Neural crest cell (in vitro differentiated cells): ENCODE measurements around the gene PLA2R1. TPM values are rescaled to one million over a fixed set of nuclear protein-coding genes. Genes with fewer than 3 reads are reported as not detected.

Experiments
- DNase-seq: peaks from one replicate; pipeline ENCODE4 v3.0.0; 2021; ENCODE audit warnings: low read depth, mixed read lengths, low spot score
- H3K27ac Mint-ChIP-seq: one replicate; pipeline ENCODE4 v1.8.0; 2021; ENCODE audit warnings: mild to moderate bottlenecking, mixed read lengths; ENCODE audit not compliant: unreplicated experiment
- H3K27me3 Mint-ChIP-seq: 2 replicates; pipeline ENCODE4 v1.8.0; 2021; ENCODE audit warnings: low read depth, mild to moderate bottlenecking, mixed read lengths
- H3K36me3 Mint-ChIP-seq: 2 replicates; pipeline ENCODE4 v1.8.0; 2021; ENCODE audit warnings: low read depth, mild to moderate bottlenecking, mixed read lengths
- H3K4me1 Mint-ChIP-seq: 2 replicates; pipeline ENCODE4 v1.8.0; 2021; ENCODE audit warnings: mixed read lengths
- H3K4me3 Mint-ChIP-seq: one replicate; pipeline ENCODE4 v1.8.0; 2021; ENCODE audit warnings: mild to moderate bottlenecking, mixed read lengths
- H3K9me3 Mint-ChIP-seq: 2 replicates; pipeline ENCODE4 v1.8.0; 2021; ENCODE audit warnings: mixed read lengths
- total RNA-seq: library from RNA; stranded (reverse); gene quantifications from 2 replicates; pipeline ENCODE4 v1.2.1, GENCODE V29; 2021
- TF ChIP-seq, protein P1 (sequence below): fragments of 200-600 bp; sonication (generic); conservative IDR thresholded peaks from 2 replicates; pipeline ENCODE4 v1.5.0; 2021; ENCODE audit warnings: antibody characterized with exemption, mild to moderate bottlenecking

PLA2R1 gene
- total RNA-seq, 1 donor from 2014 or later = 0.09 TPM

- TF ChIP-seq, protein P1, sequence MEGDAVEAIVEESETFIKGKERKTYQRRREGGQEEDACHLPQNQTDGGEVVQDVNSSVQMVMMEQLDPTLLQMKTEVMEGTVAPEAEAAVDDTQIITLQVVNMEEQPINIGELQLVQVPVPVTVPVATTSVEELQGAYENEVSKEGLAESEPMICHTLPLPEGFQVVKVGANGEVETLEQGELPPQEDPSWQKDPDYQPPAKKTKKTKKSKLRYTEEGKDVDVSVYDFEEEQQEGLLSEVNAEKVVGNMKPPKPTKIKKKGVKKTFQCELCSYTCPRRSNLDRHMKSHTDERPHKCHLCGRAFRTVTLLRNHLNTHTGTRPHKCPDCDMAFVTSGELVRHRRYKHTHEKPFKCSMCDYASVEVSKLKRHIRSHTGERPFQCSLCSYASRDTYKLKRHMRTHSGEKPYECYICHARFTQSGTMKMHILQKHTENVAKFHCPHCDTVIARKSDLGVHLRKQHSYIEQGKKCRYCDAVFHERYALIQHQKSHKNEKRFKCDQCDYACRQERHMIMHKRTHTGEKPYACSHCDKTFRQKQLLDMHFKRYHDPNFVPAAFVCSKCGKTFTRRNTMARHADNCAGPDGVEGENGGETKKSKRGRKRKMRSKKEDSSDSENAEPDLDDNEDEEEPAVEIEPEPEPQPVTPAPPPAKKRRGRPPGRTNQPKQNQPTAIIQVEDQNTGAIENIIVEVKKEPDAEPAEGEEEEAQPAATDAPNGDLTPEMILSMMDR = no peak
- no peaks in the 10 kb centered on the region for H3K9me3 Mint-ChIP-seq
- H3K4me3 Mint-ChIP-seq = no peak overlapping the region
- no peaks in the 10 kb centered on the region for H3K36me3 Mint-ChIP-seq
- no peak for DNase-seq
- no peaks in the 10 kb centered on the region for H3K4me1 Mint-ChIP-seq
- no peak overlapping the region for H3K27ac Mint-ChIP-seq
- H3K27me3 Mint-ChIP-seq = no peaks in the 10 kb centered on the region
Observed at GRCh38 chr2:160033732-160034392, 28.6 kb downstream of the PLA2R1 start.

DNA sequence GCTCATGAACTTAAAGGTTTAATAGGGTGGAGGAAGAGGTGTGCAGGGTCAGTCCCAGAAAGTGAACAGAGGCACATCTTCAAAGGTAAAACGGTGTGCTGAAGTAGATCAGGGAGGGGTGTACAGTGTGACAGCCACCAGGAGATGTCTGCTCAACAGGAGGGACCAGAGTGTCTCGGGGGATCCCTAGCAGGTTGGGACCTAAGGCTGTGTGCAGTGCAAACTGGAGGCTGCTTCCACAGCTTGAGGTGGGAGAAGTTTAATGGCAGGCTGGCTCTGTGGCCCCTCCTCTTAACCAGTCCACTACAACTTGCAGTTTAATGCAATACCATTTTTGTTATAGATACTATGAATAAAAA, 33.2 kb downstream of the PLA2R1 start:
- TF ChIP-seq, protein P1 = no peak
- DNase-seq = no peak
- Mint-ChIP-seq H3K9me3 (no peaks in the 10 kb centered on the region), H3K36me3 (no peaks in the 10 kb centered on the region), H3K4me1 (no peaks in the 10 kb centered on the region), H3K27ac (no peak overlapping the region), H3K27me3 (no peaks in the 10 kb centered on the region), H3K4me3 (no peak overlapping the region)

DNA sequence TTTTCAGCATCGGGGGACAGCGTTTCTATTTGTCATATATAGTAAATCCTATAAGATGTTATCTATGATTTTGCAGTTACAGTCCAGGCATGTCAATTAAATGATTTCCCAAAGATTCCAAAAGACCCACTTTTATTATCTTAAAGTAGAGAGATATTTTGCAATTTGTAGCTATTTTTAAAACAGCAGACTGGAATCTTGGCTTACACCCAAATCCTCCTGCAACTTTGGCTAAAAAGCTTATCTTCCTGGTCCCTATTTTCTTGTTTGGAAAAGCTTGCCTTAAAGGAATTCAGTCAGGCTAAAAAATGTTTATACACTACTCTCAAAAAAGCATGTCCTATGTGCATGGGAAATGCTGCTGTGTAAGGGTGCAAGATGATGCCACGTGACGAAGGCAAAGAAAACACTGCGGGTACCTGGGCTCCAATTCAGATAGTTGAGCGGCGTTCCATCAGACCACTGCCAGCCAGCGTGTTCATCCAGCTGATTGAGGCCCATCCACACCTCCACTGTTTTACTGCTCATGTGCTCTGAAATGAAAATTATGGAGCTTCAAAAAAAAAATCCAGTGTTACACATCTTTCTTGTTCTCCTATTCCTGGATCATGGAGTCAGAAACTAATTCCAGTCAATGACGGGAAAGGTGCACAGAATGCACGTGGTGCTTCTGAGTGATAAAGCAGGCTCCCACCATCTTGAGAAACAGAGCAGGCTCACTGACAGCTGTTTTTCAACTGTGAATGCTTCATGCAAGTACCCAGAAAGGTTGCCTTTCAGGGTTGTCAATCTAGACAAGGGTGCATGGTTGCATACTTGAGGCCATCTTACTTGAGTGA, 33.8 kb downstream of the PLA2R1 start:
- TF ChIP-seq, protein P1 = no peak
- no peaks in the 10 kb centered on the region for H3K9me3 Mint-ChIP-seq
- H3K4me3 Mint-ChIP-seq = no peak overlapping the region
- no peaks in the 10 kb centered on the region for H3K27me3 Mint-ChIP-seq
- no peak overlapping the region for H3K27ac Mint-ChIP-seq
- DNase-seq = no peak
- H3K36me3 Mint-ChIP-seq = no peaks in the 10 kb centered on the region
- no peaks in the 10 kb centered on the region for H3K4me1 Mint-ChIP-seq

DNA sequence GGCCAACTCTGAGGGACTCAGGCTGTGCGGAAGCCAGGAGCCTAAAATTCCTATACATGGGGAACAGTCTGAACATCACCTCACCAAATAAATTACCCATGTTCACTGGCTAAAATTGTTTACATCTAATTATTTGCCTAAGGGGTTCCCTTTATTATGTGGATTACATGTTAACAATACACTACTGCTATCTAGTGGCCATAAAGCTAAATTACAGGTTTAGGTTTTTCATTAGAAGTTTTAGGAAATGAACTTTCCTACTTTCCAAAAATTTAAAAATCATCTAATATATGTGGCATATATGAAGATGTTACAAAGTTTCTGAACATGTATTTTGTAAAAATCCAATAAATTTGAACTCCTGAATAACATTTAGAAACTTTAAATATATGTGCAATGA, 40.3 kb downstream of the PLA2R1 start:
- Mint-ChIP-seq H3K27me3 (no peaks in the 10 kb centered on the region), H3K36me3 (peaks cover 3% of the 10 kb centered on the region), H3K4me1 (no peaks in the 10 kb centered on the region), H3K27ac (no peak overlapping the region), H3K9me3 (peaks cover 2% of the 10 kb centered on the region), H3K4me3 (no peak overlapping the region)
- no peak for DNase-seq
- TF ChIP-seq, protein P1 = peak; percentile 52

DNA sequence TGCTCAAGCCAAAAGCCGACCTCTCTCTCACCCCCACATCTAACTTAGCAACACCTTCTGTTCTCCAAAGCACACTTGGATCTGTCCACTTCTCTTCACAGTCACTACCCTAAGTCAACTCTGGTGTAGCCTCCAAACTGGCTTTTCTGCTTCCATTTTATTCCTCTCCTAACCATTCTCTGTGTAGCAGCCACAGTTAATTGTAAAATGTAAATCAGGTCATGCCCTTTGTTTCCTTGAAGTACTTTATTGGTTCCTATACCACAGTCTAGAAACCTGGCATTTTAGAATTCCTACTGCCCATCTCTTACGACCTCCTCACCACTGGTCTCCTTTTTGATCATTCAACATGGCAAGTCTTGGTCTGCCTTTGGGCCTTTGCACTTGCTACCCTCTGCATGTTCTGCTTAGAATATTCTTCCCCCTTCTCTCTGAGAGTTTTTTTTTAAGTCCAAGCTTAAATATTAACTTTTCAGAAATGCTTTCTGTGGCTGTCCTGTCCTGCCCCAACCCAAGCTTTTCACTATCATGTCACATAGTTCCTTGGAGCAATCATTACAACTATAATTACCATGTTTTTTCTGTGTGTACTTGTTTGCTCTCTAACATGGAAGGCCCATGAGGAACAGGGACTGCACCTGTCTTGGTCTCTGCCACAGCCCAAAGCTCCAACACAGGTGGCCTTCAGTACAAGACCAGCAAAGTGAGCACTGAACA, 42.9 kb downstream of the PLA2R1 start:
- Mint-ChIP-seq H3K9me3 (peaks cover 2% of the 10 kb centered on the region), H3K36me3 (peaks cover 3% of the 10 kb centered on the region), H3K27me3 (no peaks in the 10 kb centered on the region), H3K4me3 (no peak overlapping the region), H3K27ac (no peak overlapping the region), H3K4me1 (no peaks in the 10 kb centered on the region)
- TF ChIP-seq, protein P1 = no peak
- no peak for DNase-seq
